ENCODE results near the gene IL17A.

The IL17A gene

GRCh38 chr6:52149949-52150348 lies 36.2 kb upstream of the IL17A start:
- H3K4me3 ChIP-seq (ENCODE audit: low read length), result no peak overlapping the region
- no CpG with 5 or more reads among the region's 2 CpGs for WGBS (ENCODE audit: extremely low coverage, insufficient coverage, low lambda C conversion rate)
- H2BK5ac ChIP-seq (ENCODE audit: low read length), result no peak overlapping the region
- H3K36me3 ChIP-seq (ENCODE audit: control insufficient read depth, insufficient read depth, low read length), result no peaks in the 10 kb centered on the region
- H4K5ac ChIP-seq (ENCODE audit: low read length), result no peak overlapping the region
- no peak overlapping the region for H2AK5ac ChIP-seq (ENCODE audit: low read length)
- no peaks in the 10 kb centered on the region for H3K79me2 ChIP-seq (ENCODE audit: control insufficient read depth, insufficient read depth, low read length)
- H3K79me1 ChIP-seq (ENCODE audit: low read length), result no peaks in the 10 kb centered on the region
- H3K23ac ChIP-seq (ENCODE audit: low read length), result no peak overlapping the region
- no peak overlapping the region for H3K9ac ChIP-seq (ENCODE audit: low read length)
- no peak for DNase-seq
- H4K8ac ChIP-seq (ENCODE audit: low read depth, low read length), result no peak overlapping the region
- H3K27me3 ChIP-seq (ENCODE audit: insufficient read depth, low read length, poor library complexity), result no peaks in the 10 kb centered on the region
- no peak overlapping the region for H3K4ac ChIP-seq (ENCODE audit: low read depth, low read length)
- H3K4me1 ChIP-seq (ENCODE audit: control insufficient read depth, low read depth, low read length), result no peaks in the 10 kb centered on the region
- no peak overlapping the region for H3K27ac ChIP-seq (ENCODE audit: low read depth, low read length)
- no peak overlapping the region for H3K56ac ChIP-seq (ENCODE audit: low read length)
- H2BK120ac ChIP-seq (ENCODE audit: low read depth, low read length), result no peak overlapping the region
- H2BK15ac ChIP-seq (replicated peaks; ENCODE audit: low read depth), result no peak overlapping the region
- H3K18ac ChIP-seq (ENCODE audit: low read length), result no peak overlapping the region
- H3K4me2 ChIP-seq (ENCODE audit: low read length), result no peak overlapping the region

- H3K18ac ChIP-seq (ENCODE audit: low read length), result no peak overlapping the region
- no peaks in the 10 kb centered on the region for H3K79me1 ChIP-seq (ENCODE audit: low read length)
- H3K56ac ChIP-seq (ENCODE audit: low read length), result no peak overlapping the region
- no peak for DNase-seq
- no peak overlapping the region for H2BK15ac ChIP-seq (replicated peaks; ENCODE audit: low read depth)
- no peak overlapping the region for H4K8ac ChIP-seq (ENCODE audit: low read depth, low read length)
- H2BK120ac ChIP-seq (ENCODE audit: low read depth, low read length), result no peak overlapping the region
- H3K9ac ChIP-seq (ENCODE audit: low read length), result no peak overlapping the region
- H3K27ac ChIP-seq (ENCODE audit: low read depth, low read length), result no peak overlapping the region
- no peak overlapping the region for H3K4me2 ChIP-seq (ENCODE audit: low read length)
- no peak overlapping the region for H2AK5ac ChIP-seq (ENCODE audit: low read length)
- peaks cover 4% of the 10 kb centered on the region for H3K4me1 ChIP-seq (ENCODE audit: control insufficient read depth, low read depth, low read length)
- no peaks in the 10 kb centered on the region for H3K79me2 ChIP-seq (ENCODE audit: control insufficient read depth, insufficient read depth, low read length)
- H3K36me3 ChIP-seq (ENCODE audit: control insufficient read depth, insufficient read depth, low read length), result no peaks in the 10 kb centered on the region
- H4K5ac ChIP-seq (ENCODE audit: low read length), result no peak overlapping the region
- no peak overlapping the region for H3K4ac ChIP-seq (ENCODE audit: low read depth, low read length)
- no peak overlapping the region for H3K23ac ChIP-seq (ENCODE audit: low read length)
- H2BK5ac ChIP-seq (ENCODE audit: low read length), result no peak overlapping the region
- no peak overlapping the region for H3K4me3 ChIP-seq (ENCODE audit: low read length)
- H3K27me3 ChIP-seq (ENCODE audit: insufficient read depth, low read length, poor library complexity), result no peaks in the 10 kb centered on the region
Observed at GRCh38 chr6:52152070-52152423, 34.1 kb upstream of the IL17A start.

GRCh38 chr6:52152711-52153160 lies 33.4 kb upstream of the IL17A start:
- Histone ChIP-seq H3K18ac (ENCODE audit: low read length) (no peak overlapping the region), H3K27me3 (ENCODE audit: insufficient read depth, low read length, poor library complexity) (no peaks in the 10 kb centered on the region), H2BK120ac (ENCODE audit: low read depth, low read length) (no peak overlapping the region), H4K8ac (ENCODE audit: low read depth, low read length) (no peak overlapping the region), H3K4me1 (ENCODE audit: control insufficient read depth, low read depth, low read length) (peaks cover 4% of the 10 kb centered on the region), H3K56ac (ENCODE audit: low read length) (no peak overlapping the region), H3K36me3 (ENCODE audit: control insufficient read depth, insufficient read depth, low read length) (no peaks in the 10 kb centered on the region), H3K23ac (ENCODE audit: low read length) (no peak overlapping the region), H4K5ac (ENCODE audit: low read length) (no peak overlapping the region), H3K79me2 (ENCODE audit: control insufficient read depth, insufficient read depth, low read length) (no peaks in the 10 kb centered on the region), H2BK5ac (ENCODE audit: low read length) (no peak overlapping the region), H3K4me3 (ENCODE audit: low read length) (no peak overlapping the region), H3K79me1 (ENCODE audit: low read length) (no peaks in the 10 kb centered on the region), H3K27ac (ENCODE audit: low read depth, low read length) (no peak overlapping the region), H2BK15ac (replicated peaks; ENCODE audit: low read depth) (no peak overlapping the region), H2AK5ac (ENCODE audit: low read length) (no peak overlapping the region), H3K9ac (ENCODE audit: low read length) (no peak overlapping the region), H3K4me2 (ENCODE audit: low read length) (no peak overlapping the region), H3K4ac (ENCODE audit: low read depth, low read length) (no peak overlapping the region)
- DNase-seq, result peak; percentile 37
- no CpG with 5 or more reads among the region's 7 CpGs for WGBS (ENCODE audit: extremely low coverage, insufficient coverage, low lambda C conversion rate)

- WGBS (ENCODE audit: extremely low coverage, insufficient coverage, low lambda C conversion rate), result no CpG with 5 or more reads among the region's 3 CpGs
- Histone ChIP-seq H3K18ac (ENCODE audit: low read length) (no peak overlapping the region), H2AK5ac (ENCODE audit: low read length) (no peak overlapping the region), H3K79me1 (ENCODE audit: low read length) (no peaks in the 10 kb centered on the region), H2BK5ac (ENCODE audit: low read length) (no peak overlapping the region), H3K27me3 (ENCODE audit: insufficient read depth, low read length, poor library complexity) (no peaks in the 10 kb centered on the region), H2BK120ac (ENCODE audit: low read depth, low read length) (no peak overlapping the region), H3K23ac (ENCODE audit: low read length) (no peak overlapping the region), H3K4me3 (ENCODE audit: low read length) (no peak overlapping the region), H3K4me2 (ENCODE audit: low read length) (no peak overlapping the region), H3K36me3 (ENCODE audit: control insufficient read depth, insufficient read depth, low read length) (no peaks in the 10 kb centered on the region), H3K9ac (ENCODE audit: low read length) (no peak overlapping the region), H3K79me2 (ENCODE audit: control insufficient read depth, insufficient read depth, low read length) (no peaks in the 10 kb centered on the region), H3K56ac (ENCODE audit: low read length) (peak overlapping the region; percentile 39), H3K27ac (ENCODE audit: low read depth, low read length) (no peak overlapping the region), H3K4me1 (ENCODE audit: control insufficient read depth, low read depth, low read length) (peaks cover 4% of the 10 kb centered on the region), H4K5ac (ENCODE audit: low read length) (no peak overlapping the region), H3K4ac (ENCODE audit: low read depth, low read length) (no peak overlapping the region), H2BK15ac (replicated peaks; ENCODE audit: low read depth) (no peak overlapping the region), H4K8ac (ENCODE audit: low read depth, low read length) (no peak overlapping the region)
- DNase-seq, result no peak
Observed at GRCh38 chr6:52154381-52154780, 31.8 kb upstream of the IL17A start.

- Histone ChIP-seq H4K5ac (ENCODE audit: low read length) (no peak overlapping the region), H3K4me2 (ENCODE audit: low read length) (no peak overlapping the region), H2BK15ac (replicated peaks; ENCODE audit: low read depth) (no peak overlapping the region), H3K27ac (ENCODE audit: low read depth, low read length) (no peak overlapping the region), H2BK5ac (ENCODE audit: low read length) (no peak overlapping the region), H2AK5ac (ENCODE audit: low read length) (no peak overlapping the region), H3K36me3 (ENCODE audit: control insufficient read depth, insufficient read depth, low read length) (no peaks in the 10 kb centered on the region), H3K79me1 (ENCODE audit: low read length) (no peaks in the 10 kb centered on the region), H3K4me1 (ENCODE audit: control insufficient read depth, low read depth, low read length) (peaks cover 4% of the 10 kb centered on the region), H3K56ac (ENCODE audit: low read length) (no peak overlapping the region), H3K18ac (ENCODE audit: low read length) (no peak overlapping the region), H3K9ac (ENCODE audit: low read length) (no peak overlapping the region), H3K4me3 (ENCODE audit: low read length) (no peak overlapping the region), H4K8ac (ENCODE audit: low read depth, low read length) (no peak overlapping the region), H3K23ac (ENCODE audit: low read length) (no peak overlapping the region), H3K79me2 (ENCODE audit: control insufficient read depth, insufficient read depth, low read length) (no peaks in the 10 kb centered on the region), H3K4ac (ENCODE audit: low read depth, low read length) (no peak overlapping the region), H2BK120ac (ENCODE audit: low read depth, low read length) (no peak overlapping the region), H3K27me3 (ENCODE audit: insufficient read depth, low read length, poor library complexity) (no peaks in the 10 kb centered on the region)
- WGBS (ENCODE audit: extremely low coverage, insufficient coverage, low lambda C conversion rate), result 100% methylated on average over 1 of the region's 7 CpGs
- DNase-seq, result peak; percentile 70
Observed at GRCh38 chr6:52155791-52156576, 30.2 kb upstream of the IL17A start.

Measured in mesendoderm (in vitro differentiated cells).